KOPT-K1 (cell line): Measurements from ENCODE around the gene NEFH.

Experiments used
- H3K27ac ChIP-seq: fragments of 200-600 bp; sonication (generic); 2 replicates; pipeline ENCODE4 v1.5.1; 2016; ENCODE audit warnings: antibody characterized with exemption, mild to moderate bottlenecking, low read depth, low read length; ENCODE audit not compliant: poor library complexity, severe bottlenecking
- H3K36me3 ChIP-seq: fragments of 200-600 bp; sonication (generic); 2 replicates; pipeline ENCODE4 v1.5.1; 2017; ENCODE audit warnings: antibody characterized with exemption, mild to moderate bottlenecking, low read length, moderate library complexity; ENCODE audit not compliant: insufficient read depth
- H3K9me3 ChIP-seq: fragments of 200-600 bp; sonication (generic); 2 replicates; pipeline ENCODE4 v1.5.1; 2017; ENCODE audit warnings: antibody characterized with exemption, low read length, mild to moderate bottlenecking; ENCODE audit not compliant: insufficient read depth, poor library complexity, severe bottlenecking

The NEFH gene

DNA sequence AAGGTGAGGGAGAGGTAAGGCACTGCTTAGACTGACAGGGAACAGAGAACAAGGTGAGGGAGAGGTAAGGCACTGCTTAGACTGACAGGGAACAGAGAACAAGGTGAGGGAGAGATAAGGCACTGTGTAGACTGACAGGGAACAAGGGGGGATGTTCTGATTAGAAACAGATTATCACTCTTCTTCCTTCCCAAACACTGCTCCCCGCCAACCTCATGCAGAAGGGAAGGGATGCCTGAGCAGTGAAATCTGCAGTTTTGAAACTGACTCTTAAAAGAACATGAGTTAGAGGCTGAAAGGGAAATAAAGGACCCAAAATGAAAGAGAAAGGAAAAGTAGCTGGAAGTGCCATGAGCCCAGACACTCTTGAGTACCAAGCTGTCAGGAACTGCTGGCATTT, 29.8 kb downstream of the NEFH start:
- H3K27ac ChIP-seq = no peak overlapping the region
- H3K36me3 ChIP-seq = peaks cover 88% of the 10 kb centered on the region
- no peaks in the 10 kb centered on the region for H3K9me3 ChIP-seq

DNA sequence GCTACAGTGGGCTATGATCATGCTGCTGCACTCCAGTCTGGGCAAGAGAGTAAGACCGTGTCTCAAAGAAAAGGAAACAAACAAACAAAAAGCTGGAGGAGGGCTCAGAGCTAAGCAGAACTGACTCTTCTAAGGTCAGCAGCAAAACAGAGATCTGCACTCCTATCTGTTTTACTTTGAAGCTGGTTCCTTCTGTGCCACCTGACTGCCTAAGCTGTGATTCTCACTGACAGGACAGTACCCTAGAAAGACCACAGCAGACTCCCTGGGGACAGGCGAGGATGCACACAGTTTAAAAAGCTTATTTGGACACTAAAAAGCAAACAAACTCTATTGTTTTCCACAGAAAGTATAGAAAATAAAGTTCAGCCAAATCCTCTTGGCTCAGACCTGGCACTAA, 30.5 kb downstream of the NEFH start:
- no peak overlapping the region for H3K27ac ChIP-seq
- H3K9me3 ChIP-seq = no peaks in the 10 kb centered on the region
- H3K36me3 ChIP-seq = peaks cover 88% of the 10 kb centered on the region

DNA sequence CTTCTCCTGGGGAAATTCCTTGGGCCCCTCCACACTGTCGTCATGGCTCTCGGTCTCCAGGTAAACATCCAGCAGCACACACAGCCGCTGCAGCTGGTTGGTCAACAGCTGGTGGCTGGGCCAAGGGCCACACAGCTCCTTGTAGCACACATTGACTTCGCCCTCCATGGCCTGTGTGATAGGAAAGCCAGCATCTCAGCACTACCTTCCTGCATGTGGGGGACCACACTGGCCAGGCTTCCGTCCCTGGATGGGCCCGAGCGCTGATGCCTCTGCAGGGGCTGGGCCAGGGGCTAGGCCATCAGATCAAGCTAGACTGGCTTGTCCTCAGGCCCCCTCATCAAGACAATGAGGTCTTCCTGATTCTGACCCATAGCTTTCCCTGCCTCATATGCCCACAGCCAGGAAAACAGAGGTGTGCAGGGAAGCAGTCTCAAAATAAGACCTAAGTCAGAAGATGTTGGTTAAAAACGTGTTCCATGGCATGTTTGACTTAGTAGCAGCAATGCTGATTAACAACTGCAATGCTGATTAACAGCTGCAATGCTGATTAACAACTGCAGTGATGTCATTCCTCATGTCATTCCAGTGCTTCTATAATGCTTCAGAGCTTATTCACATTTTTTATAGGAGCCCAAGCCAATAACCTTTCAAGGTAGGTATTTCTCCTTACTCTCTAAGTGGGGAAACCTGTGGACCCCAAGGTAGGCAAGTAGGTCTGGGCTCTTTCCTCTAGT, 31.3 kb downstream of the NEFH start:
- Histone ChIP-seq H3K9me3 (no peaks in the 10 kb centered on the region), H3K36me3 (peaks cover 88% of the 10 kb centered on the region)

DNA sequence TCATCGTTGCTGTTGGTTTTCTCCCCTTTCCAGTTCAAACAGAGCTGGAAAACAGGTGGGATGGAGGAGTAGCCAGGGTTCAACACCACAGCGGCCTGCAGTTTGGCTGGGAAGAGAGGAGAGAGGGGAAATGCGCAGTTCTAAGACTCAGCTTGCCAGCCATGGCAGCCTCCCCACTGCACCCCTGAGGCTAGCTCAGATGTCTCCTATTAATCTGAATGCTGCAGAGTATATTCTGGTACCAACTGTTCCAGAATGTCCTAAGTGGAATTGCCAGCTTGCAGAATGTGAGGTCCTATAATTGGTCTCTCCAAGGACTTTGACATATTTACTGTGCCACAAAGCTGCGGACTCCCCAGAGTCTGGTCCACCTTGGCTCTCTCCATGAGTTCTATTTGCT, 32.0 kb downstream of the NEFH start:
- H3K9me3 ChIP-seq = no peaks in the 10 kb centered on the region
- H3K27ac ChIP-seq = no peak overlapping the region
- H3K36me3 ChIP-seq = peaks cover 88% of the 10 kb centered on the region

More for the DNA sequence above, 31.3 kb downstream of the NEFH start:
- H3K27ac ChIP-seq = no peak overlapping the region

DNA sequence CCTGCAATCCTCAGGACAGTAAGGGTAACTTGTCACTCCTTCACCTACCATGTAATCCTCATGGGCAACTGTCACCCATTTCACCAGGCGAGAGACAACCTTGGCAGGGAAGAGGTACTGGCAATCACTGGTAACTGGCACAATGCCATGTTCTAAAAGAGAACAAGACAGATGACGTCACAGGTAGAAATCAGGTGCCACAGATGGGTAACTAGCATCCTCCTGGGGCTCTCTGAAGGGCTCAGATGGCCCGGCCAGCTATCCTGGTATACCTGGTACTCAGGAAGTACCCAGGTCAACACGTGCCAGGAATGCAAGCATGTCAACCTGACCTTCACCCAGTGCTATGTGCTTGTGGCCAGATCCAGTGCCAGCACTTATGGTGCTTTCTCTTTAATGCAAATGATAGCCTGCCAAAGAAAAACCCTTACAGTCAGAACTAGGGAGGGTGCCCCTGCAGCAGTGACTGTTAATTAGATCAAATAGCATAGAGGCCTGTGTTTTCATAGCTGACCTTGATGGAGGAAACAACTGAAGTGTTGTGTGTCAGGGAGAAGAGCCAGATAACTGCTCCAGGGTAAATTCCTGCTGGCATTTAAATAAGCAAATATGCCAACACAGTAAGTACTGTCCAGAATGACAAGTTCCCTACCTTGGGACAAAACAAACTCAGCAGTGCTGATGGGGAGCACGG, 37.3 kb downstream of the NEFH start:
- Histone ChIP-seq H3K9me3 (no peaks in the 10 kb centered on the region), H3K27ac (no peak overlapping the region), H3K36me3 (peaks cover 84% of the 10 kb centered on the region)

DNA sequence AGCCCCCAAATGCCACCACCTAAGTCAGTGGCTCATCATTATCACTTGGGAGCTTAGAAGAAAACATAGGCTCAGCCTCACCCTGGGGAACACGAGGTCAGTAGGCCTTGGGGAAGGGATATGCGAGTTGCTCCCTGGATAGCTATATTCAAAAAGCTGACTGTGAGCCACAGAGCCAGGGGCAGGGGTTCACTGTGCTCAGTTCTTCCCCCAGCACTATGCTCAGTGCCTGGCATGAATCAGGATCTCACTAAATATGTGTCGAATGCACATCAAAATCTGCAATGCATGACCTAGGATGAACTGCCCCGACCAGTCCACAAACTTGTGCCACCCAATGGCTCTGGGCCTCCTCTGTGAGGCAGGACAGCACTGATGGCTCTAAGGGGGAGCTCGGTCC, 38.4 kb downstream of the NEFH start:
- Histone ChIP-seq H3K9me3 (no peaks in the 10 kb centered on the region), H3K36me3 (peaks cover 83% of the 10 kb centered on the region), H3K27ac (no peak overlapping the region)

DNA sequence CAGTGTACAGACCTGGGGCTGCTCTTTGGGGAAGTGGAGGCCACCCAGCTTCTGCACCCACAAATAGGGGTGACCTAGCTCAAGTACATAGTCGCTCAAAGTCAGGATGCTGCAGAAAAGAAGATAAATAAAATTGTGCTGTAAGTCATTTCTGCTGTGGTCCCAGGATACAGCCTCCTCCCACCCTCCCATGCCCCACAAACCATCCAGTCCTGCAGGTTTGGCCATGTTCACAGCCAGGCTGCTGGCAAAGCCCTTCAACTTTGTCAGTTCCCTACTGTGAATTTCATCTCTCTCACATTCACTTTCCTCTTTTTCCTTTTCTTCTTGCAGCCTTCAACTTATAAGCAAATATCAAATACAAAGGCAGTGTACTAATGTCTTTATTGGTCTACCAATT, 40.0 kb downstream of the NEFH start:
- Histone ChIP-seq H3K36me3 (peaks cover 96% of the 10 kb centered on the region), H3K27ac (no peak overlapping the region), H3K9me3 (no peaks in the 10 kb centered on the region)

DNA sequence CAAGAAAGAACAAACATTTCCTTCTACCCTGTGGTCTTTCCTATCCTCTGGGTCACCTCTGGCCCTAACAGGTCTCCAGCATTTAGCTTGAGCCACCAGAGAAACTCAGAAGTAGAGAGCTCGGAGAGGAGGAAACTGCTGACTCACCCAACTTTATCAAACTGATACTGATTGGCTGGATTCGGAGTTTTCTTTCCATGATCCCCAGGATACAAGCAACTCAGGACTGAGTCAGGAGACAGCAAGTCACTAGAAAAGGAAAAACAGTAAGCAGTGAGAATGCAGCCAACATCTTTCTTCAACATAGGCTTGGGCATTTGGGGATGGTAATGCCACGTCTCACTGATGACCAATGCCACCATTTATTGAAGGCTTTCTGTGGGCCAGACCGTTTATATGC, 40.8 kb downstream of the NEFH start:
- Histone ChIP-seq H3K9me3 (no peaks in the 10 kb centered on the region), H3K36me3 (peaks cover 96% of the 10 kb centered on the region), H3K27ac (no peak overlapping the region)

DNA sequence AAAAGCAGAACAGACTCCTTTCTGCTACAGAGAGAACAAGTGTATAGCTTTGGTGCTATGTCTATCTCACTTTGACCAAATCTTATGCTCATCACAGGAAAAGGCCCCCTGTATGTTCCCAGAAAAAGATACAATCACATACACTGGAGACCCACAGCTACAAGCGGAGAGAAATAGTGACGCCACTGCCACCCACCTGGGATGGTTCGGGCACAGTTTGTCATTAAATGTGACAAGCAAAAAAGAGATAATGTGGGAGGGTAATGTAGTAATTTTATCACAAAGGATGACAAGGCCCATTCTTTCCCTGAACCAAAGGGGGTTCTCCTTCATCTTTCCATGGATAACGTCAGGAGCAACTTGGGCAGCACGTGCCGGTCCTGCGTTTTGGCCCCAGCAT, 41.5 kb downstream of the NEFH start:
- Histone ChIP-seq H3K27ac (no peak overlapping the region), H3K9me3 (no peaks in the 10 kb centered on the region), H3K36me3 (peaks cover 95% of the 10 kb centered on the region)

DNA sequence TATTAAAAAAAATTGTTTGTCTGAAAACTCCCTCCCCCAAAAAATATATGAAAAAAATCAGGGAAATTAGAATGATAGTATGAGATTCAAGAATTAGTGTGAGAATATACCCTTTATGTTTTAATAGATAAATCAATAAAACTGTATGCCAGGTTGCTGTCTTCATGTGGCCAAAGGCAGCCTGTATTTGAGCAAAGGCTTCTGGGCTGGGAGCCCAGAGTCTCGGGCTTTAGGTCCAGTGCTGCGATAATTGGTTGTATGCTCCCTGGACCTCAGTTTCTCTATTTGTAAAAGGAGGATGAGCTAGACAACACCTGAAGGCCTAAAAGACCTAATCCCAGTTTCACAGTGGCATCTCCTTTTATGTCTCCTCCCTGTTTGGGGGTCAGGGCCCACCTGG, 43.7 kb downstream of the NEFH start:
- peaks cover 95% of the 10 kb centered on the region for H3K36me3 ChIP-seq

DNA sequence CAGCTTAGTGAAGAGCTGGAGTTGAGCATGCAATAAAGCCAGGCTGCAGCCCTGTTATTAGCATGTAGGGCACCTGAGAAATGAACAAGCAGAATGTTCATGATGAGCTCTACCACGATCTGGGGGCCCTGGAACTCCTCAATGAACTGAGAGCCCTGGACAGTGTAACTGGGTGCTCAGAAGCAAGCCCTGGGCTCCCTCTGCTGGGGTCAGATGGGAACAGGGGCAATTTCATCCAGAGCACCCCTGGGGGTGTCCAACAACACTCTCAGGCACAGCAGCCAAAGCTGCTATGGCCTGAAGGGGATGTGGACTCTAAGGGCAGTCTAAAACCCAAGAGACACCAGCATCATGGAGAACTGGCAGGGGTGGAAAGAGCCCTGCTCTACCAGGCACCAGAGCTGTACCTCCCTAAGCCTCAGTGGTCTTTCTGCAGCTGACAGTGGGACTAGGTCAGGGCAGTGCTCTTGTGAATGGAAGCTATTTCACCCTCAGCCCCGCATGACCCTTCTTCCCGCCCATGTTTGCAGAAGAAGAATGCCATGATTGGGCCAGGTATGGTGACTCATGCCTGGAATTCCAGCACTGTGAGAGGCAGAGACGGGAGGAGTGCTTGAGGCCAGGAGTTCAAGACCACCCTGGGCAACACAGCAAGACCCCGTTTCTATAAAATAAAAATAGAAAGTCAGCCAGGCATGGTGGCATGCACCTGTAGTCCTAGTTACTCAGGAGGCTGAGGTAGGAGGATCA, 44.6 kb downstream of the NEFH start:
- no peaks in the 10 kb centered on the region for H3K9me3 ChIP-seq
- no peak overlapping the region for H3K27ac ChIP-seq
- peaks cover 95% of the 10 kb centered on the region for H3K36me3 ChIP-seq

More for the DNA sequence above, 43.7 kb downstream of the NEFH start:
- Histone ChIP-seq H3K27ac (no peak overlapping the region), H3K9me3 (no peaks in the 10 kb centered on the region)

DNA sequence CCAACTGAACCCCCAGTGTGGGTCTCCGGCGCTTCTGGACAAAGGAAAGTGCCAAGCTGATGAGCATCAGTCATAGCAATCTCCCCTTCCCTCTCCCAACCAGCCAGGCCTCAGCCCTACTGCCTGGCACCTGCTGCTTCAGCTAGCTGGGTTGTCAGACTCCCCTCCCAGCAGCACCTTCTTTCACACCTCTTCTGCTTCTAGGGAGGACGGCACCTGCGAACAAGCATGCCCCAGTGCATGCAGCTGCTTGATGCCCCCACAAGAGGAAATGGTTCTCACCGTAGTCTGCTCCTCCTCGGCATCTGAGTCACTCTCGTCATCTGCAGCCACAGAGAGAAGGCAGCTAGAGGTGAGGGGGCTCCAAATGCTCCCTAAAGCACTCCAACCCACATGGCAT, 48.1 kb downstream of the NEFH start:
- no peaks in the 10 kb centered on the region for H3K9me3 ChIP-seq
- H3K27ac ChIP-seq = no peak overlapping the region
- H3K36me3 ChIP-seq = peaks cover 96% of the 10 kb centered on the region

DNA sequence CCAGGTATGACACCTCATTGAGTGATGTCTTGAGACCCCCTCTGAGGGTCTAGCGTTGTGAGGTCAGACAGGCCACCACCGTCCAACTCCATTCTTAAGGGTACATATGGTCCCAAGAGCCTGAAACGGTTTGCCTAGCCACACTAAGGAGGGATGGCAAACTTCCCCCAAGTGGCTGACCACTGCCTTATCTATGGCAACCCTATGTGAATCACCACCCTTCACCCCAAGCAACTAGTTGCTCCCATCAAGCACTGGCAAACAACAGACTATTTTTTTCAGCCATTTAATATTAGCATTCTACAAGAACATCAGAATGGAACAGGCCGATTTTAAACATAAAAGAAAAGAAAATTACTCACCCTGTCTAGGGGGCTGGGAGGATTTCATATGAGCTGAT, 50.7 kb downstream of the NEFH start:
- Histone ChIP-seq H3K36me3 (peaks cover 95% of the 10 kb centered on the region), H3K27ac (no peak overlapping the region)

DNA sequence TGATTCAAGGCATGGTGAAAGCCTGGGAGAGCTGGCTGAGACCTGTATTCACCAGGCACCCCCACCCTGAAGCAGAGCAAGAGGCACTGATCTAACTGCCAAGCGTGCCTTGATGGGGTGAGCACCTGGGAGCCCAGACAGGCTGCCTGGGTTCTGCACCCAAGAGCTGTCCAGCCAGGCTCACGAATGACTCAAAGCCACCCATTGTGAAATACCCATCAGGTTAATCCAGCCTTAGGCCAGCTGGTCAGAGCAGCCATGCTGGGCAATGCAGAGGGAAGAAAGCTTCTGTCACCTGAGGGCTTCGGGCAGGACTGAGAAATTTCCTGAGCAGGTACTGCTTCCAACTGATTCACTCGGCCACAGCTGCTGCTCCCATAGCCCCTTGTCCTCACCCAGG, 51.4 kb downstream of the NEFH start:
- H3K36me3 ChIP-seq = peaks cover 96% of the 10 kb centered on the region
- H3K27ac ChIP-seq = no peak overlapping the region
- no peaks in the 10 kb centered on the region for H3K9me3 ChIP-seq

More for the DNA sequence above, 50.7 kb downstream of the NEFH start:
- H3K9me3 ChIP-seq = no peaks in the 10 kb centered on the region

DNA sequence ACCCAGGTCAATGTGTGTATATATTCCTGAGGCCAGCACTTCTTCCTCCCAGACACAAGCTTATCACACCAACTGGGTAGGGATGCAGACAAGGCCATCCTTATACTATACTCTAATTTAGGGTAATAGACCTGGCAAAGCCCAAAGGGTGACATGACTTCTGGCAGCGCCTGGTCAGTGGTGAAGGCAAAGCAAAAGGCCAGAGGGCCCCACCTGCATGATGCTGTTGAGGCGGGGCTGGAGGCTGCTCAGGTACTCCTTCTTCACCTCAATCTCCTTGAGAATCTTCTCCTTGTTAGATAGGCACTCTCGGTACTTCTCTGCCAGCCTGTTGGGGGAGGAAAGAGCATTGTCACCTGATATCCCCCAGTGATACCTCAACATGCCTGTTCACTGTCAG, 56.4 kb downstream of the NEFH start:
- peaks cover 95% of the 10 kb centered on the region for H3K36me3 ChIP-seq
- H3K9me3 ChIP-seq = no peaks in the 10 kb centered on the region
- no peak overlapping the region for H3K27ac ChIP-seq
